Activated CD4-positive, alpha-beta T cell treated with anti-CD3 and anti-CD28 coated beads for 1 hour (primary cell): ENCODE measurements around the gene BNIP2.
"Not testable (repeated sequence)": the region's sequence is repeated elsewhere in the genome, so short reads cannot be mapped to it uniquely, and the experiment has no call there.

ENCODE experiments used
- DNase-seq: peaks from one replicate; pipeline ENCODE4 v3.0.0-alpha.2; 2020

BNIP2 gene

GRCh38 chr15:59687836-59688235 is 1.3 kb downstream of the BNIP2 start:
- DNase-seq = no peak

DNA sequence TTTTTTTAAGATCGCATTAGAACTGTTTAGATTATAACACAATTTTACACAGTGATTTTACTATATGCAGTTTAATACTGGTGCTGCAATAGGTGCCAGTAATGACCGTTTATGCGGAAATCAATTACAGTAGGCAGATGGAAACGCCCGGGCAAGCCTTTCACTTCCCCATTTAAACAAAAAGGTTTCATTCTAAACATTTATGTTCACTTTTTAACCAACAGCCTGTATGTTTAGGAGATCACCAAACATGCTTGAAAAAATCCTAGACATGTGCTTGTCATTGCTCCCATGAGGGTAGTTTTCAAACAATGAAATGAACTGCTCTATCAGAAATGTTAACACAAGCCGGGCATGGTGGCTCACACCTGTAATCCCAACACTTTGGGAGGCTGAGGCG is 2.7 kb downstream of the BNIP2 start:
- DNase-seq = no peak

DNA sequence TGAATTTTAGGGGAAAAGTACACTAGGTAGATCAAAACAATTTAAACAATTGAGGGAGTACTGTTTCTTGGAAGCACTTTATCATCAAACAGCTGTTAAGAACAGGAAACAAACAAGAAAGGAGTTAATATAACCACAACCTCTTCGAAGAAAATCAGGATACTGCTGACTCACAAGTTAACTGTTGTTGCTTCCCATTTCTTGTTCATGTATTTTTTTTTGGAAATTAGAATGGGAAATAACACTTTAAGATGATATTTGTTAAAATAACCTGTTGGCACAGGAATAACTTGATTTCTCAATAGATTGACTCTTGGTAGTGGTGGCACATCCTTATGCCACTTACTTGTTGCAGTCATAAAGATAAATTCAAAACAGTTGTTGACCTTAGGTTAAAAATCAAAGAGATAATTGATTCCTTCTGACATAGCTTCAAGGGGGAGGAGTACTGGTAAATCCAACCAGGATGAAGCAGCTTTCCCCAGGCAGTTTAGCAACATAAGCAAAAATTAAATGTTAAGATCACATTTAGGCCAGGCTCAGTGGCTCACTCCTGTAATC is 3.3 kb downstream of the BNIP2 start:
- no peak for DNase-seq

DNA sequence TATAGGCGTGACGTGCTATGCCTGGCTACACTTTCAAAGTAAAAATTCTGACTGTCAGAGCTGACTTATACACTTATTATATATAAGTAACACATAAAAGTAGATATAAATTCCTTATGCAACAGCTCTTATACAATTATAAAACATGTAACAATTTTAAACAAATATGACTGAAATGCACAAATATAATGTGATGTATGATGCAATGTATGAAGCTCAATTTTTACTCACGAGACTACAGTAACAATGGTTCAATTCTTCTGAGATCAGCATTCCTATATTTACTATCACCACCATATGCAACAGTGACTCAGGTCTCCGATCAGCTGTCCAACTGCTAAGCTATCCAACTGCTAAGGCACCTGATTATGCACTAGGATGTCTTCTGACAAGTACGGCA is 8.2 kb downstream of the BNIP2 start:
- DNase-seq = no peak

DNA sequence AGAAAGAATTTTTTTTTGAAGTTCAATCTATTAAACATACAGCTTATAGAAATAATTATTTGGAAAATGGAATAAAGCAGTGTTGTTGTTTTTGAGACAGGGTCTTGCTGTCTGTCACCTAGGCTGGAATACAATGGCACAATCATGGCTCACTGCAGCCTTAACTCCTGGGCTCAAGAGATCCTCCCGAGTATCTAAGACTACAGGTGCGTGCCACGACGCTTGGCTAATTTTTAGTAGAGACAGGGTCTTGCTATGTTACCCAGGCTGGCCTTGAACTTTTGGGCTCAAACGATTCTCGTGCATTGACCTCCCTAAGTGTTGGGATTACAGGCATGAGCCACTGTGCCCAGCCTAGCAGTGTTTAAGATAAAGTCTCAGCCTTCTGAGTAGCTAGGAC is 8.8 kb downstream of the BNIP2 start:
- no peak for DNase-seq

DNA sequence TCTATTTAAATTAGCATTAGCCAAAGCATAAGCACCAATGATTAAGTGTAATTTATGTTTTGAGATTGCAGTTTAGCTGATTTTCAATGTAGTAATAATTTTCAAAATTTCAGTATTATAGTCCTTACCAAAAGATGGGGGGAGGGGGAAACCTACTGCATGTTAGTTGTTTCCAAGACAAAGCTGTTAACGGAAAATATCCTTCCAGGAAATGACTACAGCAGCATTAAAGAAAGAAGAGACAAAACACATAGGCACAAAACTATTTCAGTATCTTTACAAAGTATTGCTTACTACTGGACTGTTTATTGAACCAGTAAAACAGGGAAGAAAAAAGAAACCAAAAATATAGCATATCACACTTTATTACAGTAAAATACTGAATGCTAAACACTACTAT is 10.5 kb downstream of the BNIP2 start:
- DNase-seq = no peak

DNA sequence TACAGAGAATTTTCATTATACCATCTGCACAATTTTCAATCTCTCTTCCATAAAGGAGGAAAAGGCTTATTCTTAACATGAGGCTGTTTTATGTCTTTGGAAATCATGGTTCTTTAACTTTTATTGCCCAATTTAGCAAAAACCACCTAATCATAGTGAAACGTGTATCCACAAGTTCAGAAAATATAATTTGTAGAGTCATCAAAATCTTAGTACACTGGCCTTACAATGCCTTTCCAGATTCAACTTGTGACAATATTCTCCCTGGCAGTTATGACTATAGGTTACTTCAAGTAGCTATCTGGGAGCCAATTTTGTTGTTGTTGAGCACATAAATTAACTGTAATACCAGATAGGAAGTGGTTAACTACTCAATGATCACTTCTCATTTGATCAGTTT is 10.9 kb downstream of the BNIP2 start:
- DNase-seq = no peak

DNA sequence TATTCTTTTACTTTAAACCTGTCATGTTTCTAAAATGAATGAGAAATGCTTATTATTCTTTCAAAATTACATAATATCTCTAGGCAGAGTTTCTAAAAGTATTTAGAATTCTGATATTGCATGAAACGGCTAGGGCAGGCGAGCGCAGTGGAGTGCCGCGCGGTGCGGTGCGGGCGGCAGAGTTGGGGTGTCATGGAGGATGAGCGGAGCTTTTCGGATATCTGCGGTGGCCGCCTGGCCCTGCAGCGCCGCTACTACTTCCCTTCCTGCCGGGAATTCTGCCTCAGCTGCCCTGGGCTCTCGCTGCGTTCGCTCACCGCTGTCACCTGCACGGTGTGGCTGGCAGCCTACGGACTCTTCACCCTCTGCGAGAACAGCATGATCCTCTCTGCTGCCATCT is 12.6 kb downstream of the BNIP2 start:
- DNase-seq = no peak

DNA sequence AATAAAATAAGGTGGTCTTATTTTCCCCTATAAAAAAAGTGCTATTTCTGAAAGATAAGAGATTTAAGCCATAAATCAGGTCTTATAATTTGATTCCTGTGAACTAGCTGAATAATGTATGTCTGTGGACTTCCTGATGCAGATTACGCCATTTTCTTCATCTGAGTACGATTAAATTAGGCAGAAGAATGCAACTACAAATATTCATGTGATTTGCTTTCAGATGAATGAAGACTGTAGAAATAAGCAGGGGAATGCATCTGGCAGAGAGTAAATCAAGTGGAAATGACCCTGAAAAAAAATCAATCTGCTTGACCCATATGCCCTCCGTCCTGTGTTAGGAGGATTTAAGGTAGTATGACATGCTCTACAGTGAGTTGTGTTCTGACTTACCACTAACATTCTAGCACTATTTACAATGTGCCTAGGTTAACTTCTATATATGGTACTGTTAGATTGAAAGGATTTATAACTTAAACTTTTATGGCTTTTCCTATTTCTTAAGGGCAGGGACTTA is 14.7 kb downstream of the BNIP2 start:
- DNase-seq = no peak

DNA sequence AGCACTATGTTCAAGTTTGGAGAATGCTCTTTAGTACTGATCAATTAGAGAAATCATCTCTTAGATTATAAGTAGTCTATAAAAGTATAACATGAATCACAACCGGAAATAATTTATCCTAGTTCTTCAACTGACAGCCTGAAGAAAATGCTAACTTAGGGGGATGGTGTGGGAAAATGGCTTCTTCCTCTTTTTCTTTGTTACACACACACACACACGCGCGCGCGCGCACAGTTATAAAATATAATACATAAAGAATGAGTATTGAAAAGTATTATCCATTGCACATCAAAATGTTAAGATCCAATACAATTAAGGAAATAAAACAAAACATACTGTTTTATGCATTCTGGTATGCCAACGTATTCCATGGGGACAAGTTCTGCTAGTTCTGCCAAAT is 20.6 kb downstream of the BNIP2 start:
- DNase-seq = no peak

DNA sequence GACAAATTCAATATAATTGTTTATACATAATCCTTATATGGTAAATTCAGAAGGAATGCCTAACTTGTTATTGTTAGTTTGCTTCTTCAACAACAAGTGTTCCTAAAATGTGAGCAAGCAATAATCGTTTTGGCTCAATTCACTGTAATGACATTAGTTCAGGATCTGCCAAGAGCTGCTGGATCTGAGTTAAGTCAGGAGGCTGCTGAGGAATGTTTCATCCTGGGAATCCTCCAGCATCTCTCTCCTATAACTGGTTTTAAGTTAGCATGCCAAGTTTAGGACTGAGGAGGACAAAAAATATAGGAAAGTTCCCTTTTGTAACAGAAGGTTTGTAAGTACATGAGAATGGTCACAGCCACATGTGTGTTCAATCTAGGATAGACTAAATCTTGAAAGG is 26.9 kb downstream of the BNIP2 start:
- no peak for DNase-seq

DNA sequence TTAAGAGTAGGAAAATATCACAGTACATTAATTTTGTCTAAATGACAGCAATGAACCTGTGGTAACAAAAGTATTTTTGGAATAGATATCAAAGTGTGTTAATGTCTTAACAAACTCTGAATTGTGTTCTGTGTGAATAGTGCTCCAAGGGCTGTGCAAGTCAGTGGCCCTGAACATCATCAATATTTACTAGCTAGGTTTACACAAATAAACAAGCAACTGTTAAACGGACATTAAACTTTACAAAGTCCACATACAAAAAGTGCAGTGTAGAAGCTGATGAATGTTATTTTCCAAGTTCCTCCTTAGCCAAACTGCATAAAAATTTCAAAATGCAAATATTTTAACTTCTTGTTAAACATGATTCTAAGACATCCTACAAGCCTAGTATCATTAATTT is 29.8 kb downstream of the BNIP2 start:
- no peak for DNase-seq

- no peak for DNase-seq
Observed at GRCh38 chr15:59657635-59658125, 31.4 kb downstream of the BNIP2 start.

DNA sequence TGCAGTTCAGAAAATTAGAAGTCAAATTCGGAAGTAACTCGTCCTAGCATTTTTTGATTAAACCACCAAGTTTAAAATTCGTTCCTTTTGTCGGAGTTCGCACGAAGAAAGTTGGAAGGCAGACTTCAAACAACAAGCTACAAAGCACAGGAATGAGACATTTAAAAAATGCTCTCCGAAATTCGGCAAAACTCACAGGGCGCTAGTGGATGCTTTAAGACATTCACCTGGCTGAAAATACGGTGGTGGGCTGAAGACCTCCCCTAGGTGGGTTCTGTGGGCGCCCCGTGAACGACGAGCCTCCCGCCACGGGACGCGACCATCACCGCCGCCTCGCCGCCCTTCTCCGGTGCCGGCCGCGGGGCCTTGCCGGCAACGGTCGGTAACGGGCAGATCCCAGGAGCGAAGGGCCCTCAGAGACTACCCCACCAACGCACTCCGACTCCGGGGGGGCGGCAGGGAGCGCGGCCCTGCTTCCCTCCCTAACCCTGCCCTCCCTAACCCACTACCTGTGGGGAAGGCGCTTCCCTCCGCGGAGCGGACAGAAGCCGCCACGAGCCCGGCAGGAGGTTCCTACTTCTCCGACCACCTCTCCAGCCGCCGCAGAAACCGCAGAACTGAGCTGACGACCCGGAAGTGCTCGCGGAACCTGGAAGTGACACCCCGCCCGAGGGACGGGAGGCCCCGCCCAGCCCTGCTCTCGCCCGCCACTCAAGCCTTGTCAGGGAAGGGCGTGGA is 32.1 kb downstream of the BNIP2 start, which contains the start of gene GTF2A2:
Gene GTF2A2 (minus strand): TSS at position 619 of the 738 bp plus-strand sequence. CDS start 5,238 bp downstream, outside the sequence.
- peak; percentile 84 for DNase-seq

DNA sequence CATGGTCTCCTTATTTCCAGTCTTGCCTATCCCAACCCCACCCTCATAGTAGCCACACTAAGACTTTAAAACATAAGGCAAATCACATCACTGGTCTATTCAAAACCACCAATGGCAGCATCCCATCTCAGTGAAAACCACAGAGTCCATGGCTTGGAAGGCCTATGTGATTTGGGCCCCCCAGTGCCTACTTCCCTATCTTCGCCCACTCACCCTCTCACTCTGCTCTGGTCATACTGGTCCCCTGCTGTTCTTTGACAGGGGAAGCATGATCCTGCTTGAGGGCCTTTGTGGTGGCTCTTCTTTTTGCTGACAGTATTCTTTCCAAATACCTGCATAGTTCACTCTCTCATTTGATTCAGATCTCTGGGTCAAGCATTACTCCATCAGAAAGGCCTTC is 35.1 kb downstream of the BNIP2 start:
- DNase-seq = no peak

DNA sequence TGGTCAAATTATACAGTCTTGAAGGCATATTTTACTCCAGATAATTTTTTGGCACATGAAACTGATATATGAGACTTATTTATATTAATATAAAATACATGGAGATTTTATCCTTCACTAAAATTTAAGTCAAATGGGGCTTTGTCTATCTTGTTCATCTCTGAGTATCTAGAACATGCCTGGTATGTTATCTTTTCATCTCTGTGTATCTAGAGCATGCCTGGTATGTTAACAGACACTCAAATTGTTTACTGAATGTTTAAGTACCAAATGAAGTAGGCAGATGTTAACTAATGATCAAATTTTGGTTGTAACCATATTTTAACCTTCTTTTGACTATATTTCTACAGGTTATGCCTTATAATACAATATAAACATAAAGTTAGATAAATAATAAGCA is 39.5 kb downstream of the BNIP2 start:
- DNase-seq = no peak

GRCh38 chr15:59647085-59647484 is 42.0 kb downstream of the BNIP2 start:
- DNase-seq = no peak

DNA sequence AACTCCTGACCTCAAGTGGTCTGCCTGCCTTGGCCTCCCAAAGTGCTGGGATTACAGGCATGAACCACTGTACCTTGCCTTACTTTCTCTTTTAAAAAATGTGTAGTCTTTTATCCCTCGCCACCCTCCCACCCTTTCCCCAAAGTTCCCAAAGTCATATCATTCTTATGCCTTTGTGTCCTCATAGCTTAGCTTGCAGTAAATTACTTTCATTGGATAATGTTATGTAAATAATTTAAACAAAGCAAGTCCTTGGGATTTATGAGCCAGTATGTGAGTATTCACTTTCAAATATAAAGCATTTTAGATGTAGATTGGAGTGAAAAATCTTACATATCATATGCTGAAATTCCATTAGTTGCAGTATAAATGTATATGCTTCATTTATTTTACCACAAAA is 42.8 kb downstream of the BNIP2 start:
- no peak for DNase-seq

DNA sequence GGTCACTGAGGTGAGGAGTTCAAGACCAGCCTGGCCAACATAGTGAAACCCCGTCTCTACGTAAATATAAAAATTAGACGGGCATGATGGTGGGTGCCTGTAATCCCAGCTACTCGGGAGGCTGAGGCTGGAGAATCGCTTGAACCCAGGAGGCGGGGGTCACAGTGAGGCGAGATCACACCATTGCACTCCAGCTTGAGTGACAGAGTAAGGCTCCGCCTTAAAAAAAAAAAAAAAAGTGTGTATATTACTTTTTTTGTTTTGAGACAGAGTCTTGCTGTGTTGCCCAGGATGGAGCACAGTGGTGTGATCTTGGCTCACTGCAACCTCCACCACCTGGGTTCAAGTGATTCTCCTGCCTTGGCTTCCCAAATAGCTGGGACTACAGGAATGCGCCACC is 43.3 kb downstream of the BNIP2 start:
- DNase-seq = not testable (repeated sequence)

DNA sequence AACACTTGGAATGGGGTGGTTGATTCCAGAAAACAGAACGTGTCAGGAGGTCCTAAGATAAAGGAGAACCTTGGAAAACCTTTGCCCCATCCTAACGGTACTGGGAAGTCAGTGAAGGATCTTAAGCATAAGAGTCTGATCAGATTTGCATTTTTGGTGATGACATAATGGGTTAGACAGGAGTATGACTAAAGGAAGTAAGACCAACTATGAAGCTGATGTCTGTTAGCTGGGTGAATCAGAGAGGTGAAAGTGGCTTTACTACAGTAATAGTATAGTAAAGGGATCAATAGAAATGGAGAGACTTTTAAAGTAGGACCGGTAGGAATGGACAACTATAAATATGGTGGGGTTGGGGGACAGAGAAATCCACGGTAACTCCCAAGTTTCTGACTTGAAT is 44.4 kb downstream of the BNIP2 start:
- DNase-seq = no peak

DNA sequence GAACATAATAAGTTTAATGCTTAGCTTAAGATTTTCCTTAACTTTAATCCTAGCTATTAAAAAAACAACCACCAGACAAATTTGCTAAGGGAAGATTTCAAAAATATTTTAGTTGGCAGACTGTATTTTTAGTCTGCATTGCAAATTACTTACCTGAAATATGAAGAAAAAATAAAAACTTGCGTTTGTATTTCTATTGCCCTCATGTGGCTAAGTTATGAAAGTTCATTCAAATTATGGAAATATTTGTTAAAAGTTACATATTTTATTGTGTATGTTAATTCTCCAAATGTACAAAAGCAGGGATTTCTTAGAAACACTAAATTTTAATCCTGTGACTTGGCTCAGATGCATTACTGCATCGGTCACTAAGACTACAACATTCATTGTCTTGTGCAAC is 46.8 kb downstream of the BNIP2 start:
- DNase-seq = no peak

DNA sequence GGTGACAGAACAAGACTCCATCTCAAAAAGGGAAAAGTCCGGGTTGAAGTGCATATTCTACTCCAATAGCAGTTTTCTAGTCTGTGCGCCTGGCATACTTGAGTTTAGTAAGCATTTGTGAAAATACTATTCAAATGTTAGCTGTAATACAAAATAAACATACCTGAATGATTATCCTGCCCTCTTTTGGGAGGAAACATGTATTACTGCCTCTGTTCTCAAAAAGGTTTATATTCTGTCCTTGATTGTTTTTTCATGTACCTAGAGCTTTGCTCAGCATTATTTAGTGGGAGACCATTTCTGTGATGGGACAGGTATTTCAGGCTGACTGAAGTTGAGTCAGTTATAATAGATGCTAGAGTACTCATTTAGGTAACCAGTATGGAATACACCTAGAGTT is 51.6 kb downstream of the BNIP2 start:
- not testable (repeated sequence) for DNase-seq

DNA sequence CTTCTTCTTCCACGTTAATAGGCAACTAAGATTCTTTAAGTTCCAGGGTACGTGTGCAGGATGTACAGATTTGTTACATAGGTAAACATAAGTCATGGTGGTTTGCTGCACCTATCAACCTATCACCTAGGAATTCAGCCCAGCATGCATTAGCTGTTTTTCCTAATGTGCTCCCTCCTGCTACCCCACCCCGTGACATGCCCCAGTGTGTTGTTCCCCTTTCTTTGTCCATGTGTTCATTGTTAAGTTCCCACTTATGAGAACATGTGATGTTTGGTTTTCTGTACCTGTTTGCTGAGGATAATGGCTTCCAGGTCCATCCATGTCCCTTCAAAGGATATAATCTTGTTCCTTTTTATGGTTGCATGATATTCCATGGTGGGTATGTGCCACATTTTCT is 52.9 kb downstream of the BNIP2 start:
- DNase-seq = no peak

DNA sequence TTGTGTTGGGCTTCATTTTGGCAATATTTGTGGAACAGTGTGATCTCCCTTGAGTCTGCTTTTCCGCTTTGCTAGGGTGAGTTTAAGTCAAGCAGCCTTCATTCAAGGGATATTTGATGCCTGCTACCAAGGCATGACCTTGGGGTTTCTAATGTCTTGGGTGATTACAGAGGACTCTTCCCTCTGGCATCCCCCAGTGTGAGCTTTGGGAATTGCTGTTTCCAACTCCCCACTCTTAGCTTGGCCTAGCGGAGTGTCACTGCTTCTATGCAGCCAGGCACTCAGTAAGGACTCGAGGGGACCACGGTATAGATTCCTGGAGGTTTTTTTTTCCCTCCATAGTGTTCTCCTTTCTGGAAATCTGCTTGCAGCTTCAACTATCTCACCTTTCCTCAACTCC is 56.4 kb downstream of the BNIP2 start:
- DNase-seq = no peak

DNA sequence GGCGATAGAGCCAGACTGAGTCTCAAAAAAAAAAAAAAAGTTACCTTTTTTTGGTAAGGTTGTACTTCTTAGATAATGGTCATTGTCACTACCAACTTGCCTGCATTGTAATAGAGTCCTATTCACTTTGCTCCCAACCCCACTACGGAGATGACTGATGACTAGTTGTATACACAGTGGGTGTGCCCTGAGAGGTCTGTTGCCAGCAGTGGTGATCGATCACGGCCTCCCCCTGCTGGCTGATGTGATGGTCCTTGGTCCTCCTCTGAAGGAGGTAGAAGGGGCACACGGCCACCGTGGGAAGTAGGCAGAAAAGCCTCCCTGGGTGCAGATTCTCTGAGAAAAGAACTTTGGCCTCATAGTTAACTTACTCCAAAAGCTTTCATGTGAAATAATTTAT is 66.8 kb downstream of the BNIP2 start:
- DNase-seq = no peak
